Smooth muscle cell of the brain vasculature (primary cell): ENCODE data around the gene FGF9.

Experiments used
- DNase-seq: peaks from one replicate; pipeline ENCODE4 v3.0.0-alpha.2; 2012; ENCODE audit warnings: low read depth, low spot score

The FGF9 gene

DNA sequence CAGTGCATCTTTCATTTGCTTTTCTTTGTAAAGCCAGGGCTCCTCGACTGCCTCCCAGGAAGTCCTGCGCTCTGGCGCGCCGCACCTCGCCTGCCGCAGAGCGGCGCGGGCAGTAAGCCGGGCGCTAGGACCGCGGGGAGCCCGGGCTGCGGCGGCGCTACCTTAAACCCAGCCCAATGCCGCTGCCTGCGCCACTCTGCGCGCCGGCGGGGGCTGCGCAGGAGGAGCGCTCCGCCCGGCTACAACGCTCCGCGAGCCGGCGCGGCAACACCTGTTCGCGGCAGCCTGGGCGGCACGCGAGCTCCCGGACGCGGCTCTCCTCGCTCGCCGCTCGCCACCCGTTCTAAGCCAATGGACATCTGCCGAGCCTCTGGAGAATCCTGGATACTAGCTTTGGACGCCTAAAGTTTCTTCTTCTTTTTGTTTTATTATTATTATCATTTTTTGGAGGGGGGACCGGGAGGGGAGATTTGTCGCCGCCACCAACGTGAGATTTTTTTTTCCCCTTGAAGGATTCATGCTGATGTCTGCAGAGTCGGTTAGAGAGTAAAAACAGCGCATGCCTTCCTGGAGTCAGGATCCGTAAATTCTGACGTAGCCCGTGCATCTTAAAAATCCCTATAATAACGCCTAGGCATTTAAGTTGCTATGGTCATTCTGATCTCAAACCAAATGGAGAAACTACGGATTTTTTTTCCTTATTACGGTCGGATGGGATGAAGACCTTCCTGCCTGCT is at the start of gene FGF9:
TSS of gene FGF9 (plus strand) at position 191 of the 737 bp plus-strand sequence. CDS start 840 bp downstream, outside the sequence.
- no peak for DNase-seq

DNA sequence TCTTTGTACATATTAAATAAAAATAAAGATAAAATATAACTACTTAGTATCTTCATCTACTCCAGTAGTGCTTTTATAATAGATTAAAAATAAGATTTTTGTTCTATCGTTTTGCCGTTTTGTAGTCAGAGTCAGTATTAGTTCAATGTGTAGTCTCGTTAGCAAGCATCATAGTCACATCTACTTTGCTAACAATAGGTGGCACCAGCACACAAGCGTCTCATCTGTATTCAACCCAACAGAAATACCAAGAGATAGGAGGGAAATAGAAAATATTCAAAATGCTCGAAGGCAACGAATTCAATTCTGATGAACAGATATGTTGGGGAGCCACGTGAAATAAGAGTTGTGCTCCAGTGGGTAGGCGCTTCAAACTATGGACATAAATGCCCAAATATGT is 45.5 kb upstream of the FGF9 start:
- DNase-seq = no peak

DNA sequence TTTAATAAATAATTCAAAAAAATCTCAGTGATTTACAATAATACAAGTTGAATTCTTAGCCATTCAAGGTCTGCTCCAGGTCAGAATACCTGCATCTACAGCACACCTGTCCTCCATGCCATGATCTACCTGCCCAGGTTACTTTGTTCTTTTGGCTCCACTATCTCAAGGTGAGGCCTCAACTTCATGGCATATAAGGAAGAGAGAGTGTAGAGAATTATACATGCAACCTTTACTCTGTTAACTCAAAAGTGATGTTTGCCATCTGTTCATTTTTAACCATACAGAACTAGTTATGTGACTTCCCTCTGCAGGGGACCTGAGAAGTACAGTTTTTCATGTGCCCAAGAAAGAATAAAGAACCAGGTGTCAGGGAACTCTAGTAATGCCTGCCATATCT is 38.7 kb upstream of the FGF9 start:
- DNase-seq = no peak

DNA sequence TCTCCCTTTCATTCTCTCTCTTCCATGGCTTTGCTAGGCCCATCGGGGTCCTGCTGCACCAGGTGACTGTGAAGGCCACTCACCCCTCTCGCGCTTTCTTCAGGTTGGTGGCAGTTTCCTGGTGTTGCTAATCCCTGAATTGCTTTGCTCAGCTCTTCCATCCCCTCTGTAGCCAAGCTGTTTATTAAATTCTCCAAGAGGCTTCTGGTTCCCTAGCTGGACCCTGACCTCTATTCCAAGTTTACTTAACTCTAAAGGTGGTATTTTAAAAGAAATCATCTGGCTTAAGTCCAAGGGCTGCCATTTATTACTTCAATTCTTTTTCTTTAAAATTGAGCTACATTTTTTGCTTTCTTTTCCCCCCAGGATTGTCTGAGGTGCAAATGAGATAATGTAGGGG is 34.2 kb upstream of the FGF9 start:
- no peak for DNase-seq

DNA sequence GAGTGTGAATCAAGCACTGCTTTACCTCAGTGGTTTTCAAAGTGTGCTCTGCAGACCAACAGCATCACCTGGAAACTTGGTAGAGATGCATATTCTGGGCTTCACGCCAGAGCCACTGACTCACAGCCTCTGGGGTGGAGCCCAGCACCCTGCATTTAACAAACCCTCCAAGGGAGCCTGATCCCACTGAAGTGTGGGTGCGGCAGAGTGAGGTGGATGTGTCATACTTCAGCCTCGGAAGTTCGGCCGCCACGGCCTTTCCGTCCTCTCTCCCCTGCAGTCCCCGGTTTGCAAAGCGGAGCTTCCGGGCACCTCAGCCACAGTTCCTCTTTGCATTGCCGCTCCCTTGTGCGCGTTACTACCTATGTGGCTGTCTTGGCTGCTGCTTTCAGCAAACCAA is 33.6 kb upstream of the FGF9 start:
- no peak for DNase-seq

DNA sequence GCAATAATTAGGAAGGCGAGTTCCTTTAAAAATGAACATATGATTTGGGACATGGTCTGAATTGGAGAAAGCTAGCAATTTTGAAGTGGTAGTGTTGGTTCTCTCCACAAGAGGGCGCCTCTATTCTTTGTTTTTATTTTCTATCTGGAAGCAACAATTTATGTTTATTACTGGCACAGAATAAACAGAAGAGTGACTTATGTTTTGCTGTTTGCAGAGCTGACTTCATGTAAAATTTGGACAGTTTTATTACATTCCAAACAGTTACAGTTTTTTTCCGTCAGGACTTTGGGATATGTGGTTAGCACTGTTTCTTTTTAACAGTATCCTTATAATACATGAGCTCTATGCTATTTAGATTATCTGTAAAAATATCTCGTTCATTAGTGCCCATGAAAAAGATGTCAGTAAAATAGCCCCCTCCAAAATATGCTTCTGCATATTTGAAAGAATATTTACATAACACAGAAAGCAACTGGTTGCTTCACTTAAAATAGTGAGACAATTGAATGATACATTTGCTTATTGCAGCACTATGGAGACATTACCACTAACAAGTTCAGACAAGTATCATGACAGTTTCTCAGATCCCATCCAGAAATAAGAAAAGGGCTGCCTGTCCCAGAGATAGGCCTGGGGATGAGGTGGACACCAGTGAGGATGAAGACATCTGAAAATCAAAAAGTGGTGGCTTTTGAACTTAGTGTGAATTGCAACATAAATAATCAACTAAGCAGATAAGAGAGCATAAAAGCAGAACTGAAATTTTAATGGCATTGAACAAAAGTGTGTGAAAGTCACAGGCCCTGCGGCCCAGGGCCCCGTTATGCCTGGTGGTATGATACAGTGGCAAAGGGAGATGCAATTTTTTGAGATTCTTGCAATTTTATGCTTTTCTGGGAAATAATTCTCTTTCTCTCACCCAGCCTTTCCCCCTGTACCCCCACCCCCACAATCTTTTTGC is 32.3 kb upstream of the FGF9 start:
- no peak for DNase-seq

DNA sequence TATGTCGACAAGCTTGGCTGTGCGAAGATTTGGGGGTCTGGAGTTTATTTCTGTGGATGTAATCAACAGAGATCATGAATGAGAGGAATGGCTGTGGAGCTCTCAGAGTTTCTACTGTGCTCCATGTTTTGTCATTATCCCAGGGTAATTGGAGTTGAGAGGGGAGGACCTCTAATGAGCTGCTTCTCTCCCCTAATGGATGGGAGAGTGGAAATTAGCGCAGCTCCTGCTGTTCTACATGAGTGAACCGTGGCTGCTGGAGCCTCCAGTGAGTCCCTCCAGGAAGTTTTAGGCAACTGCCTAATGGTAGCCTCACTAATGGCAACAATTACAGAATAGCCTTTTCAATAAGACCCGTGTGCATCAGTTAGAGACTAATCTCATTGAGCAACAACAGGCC is 31.3 kb upstream of the FGF9 start:
- DNase-seq = no peak

DNA sequence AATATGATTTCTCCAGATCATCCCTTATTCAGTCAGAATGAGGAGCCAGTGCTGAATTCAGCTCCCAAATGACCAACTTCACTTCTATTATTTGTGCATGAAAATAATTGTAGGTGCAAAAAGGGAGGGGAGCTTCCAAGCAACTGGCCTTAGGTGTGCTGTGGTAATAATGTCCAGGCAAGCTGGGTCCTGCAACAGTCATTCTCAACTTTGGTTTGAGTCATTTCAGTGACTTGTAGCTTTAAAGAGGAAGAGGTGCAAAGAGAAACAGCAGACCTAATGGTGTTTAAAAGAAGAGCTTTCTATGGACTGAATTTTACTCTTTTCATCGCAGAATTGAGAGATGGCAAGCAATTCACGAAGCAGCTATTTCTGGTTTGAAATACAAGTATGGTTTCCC is 29.2 kb upstream of the FGF9 start:
- DNase-seq = no peak

DNA sequence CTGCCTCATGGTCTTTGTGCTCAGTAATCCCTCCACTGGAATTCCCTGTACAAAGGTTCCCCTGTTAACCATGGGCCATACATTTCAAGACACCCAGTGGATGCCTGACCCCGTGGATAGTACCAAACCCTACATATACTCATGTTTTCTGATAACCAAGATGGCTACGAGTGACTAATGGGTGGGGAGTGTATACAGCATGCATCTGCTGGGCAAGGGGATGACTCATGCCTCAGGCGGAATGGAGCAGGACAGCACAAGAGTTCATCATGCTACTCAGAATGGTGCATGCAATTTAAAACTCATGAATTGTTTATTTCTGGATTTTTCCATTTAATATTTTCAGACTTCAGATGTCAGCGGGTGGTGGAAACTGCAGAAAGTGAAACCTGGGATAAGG is 13.3 kb upstream of the FGF9 start:
- DNase-seq = no peak

DNA sequence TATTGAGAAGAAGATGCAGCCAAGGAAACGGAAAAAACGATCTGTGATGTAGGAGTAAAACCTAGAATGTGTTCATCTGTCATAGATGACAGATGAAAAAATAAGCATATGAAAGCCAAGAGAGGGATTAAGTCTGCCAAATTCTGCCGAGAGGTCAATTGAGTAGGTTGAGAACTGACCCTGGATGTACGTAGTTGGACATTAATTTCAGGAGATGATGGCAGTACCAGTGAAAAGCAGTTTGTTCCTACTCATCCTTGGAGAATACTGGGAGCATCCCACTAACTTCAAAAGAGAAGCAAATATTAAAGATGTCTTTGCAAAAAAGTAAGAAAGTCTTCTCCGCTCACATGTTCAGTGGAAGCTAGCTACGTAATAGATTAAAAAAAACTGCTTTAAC is 11.8 kb upstream of the FGF9 start:
- DNase-seq = no peak

DNA sequence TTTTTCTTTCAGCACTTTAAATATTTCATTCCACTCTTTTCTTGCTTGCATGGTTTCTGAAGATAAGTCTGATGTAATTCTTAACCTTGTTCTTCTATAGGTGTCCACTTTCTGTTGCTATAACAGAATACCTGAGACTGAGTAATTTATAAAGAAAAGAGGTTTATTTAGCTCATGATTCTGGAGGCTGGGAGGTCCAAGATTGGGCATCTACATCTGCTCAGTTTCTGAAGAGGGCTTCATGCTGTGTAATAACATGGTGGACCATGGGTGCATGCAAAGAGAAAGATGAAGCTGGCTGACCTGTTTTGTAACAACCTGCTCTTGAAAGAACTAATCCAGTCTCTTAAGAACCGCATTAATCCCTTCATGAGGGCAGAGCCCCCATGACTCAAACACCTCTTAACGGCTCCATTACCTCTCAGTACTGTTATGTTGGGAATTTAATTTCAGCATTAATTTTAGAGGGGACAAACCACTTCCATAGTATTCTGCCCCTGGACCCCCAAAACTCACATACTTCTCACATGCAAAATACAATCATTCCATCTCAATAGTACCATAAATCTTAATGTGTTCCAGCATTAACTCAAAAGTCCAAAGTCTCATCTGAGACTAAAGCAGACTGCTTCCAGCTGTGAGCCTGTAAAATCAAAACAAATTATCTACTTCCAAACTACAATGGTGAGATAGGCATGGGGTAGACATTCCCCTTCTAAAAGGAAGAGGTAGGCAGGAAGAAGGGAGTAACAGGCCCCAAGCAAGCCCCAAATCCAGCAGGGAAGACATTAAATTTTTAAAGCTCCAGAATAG is 9.6 kb upstream of the FGF9 start:
- no peak for DNase-seq

DNA sequence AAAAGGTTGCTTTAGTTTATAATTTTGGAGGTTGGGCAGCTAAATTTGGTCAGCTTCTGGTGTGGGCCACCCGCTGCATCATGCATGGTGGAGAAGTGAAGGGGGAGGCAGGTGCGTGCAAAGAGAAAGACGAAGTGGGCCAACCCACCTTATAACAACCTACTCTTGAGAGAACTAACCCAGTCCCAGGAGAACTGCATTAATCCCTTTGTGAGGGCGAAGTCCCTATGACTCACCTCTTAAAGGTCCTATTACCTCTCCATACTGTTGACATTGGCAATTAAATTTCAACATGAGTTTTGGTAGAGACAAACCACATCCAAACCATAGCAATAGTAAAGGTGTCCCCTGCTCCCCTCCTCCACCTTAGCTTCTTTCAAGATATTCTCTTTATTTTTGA is 7.7 kb upstream of the FGF9 start:
- no peak for DNase-seq

DNA sequence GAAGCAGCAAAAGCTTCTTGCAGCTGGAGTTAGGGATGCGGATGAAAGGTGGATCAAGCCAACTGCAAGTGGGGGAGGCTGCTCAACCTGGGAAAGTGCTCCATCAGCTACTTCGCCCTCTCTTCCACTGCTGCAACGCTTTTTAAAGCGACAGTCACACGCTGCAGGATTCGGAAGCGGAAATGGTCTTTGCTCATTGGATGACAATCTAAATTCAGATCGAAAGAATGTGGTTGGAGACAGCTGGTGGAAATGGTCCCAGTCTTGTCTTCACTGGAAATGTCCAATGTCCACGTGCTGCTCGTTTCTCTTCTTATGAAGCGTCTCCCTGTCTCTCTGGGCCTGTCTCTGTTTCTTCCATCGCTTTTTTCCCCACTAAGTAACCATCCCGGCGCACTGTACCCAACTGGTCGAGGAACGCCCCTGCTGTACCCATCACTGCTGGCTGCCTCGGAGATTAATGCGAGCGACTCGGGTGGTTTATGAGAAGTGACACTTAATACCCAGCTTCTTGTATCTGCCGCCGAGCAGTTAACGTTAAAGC is 2.1 kb upstream of the FGF9 start:
- no peak for DNase-seq

DNA sequence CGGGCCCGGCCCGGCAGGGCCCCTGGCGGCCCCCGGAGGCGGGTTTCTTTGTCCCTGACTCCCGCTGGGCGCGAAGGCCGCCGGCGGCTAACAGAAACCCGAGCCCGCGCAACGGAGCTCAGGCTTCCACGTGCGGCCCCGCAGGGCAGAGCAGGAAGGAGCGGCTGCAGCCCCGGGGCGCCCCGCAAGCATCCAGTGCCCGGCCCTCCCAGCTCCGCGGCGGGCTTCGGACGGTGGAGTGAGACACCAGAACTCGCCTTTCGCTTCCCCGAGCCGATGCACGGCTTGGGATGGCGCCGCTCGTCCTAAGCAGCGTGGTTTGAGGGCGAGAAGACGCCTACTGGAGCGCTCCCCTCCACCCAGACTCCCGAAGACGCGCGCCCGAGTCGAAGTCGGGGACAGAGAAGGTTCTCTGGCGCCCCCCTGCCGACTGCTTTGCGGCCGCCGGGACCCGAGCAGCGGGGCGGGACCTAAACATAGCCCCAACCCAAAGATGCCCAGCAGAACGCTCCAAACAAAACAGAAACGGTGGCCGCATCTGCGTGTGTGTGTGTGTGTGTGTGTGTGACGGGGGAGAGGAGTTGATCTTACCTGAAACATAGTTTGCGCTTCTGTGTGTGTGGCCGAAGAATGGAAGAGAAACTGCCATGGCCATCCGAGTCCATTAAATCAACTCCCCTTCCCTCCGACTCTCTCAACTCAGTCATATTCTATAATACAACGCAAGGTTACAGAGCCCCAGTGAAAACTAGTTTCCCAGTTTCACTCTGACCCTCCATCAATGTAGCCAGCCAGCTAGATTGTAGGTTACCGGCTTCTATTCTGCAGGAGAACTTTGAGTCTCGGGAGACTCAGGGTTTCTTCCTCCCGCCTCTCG is 629 bp upstream of the FGF9 start:
- no peak for DNase-seq

DNA sequence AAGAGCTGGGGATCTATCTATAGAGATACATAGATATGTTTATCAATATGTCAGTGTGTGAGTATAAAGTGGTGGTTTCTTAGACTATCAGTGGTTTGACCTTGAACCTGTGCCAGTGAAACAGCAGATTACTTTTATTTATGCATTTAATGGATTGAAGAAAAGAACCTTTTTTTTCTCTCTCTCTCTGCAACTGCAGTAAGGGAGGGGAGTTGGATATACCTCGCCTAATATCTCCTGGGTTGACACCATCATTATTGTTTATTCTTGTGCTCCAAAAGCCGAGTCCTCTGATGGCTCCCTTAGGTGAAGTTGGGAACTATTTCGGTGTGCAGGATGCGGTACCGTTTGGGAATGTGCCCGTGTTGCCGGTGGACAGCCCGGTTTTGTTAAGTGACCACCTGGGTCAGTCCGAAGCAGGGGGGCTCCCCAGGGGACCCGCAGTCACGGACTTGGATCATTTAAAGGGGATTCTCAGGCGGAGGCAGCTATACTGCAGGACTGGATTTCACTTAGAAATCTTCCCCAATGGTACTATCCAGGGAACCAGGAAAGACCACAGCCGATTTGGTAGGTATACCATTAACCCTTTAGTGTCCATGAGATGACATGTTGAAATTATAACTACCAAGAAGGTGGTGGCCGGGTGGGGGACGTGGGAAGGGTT is 880 bp downstream of the FGF9 start:
- DNase-seq = no peak

DNA sequence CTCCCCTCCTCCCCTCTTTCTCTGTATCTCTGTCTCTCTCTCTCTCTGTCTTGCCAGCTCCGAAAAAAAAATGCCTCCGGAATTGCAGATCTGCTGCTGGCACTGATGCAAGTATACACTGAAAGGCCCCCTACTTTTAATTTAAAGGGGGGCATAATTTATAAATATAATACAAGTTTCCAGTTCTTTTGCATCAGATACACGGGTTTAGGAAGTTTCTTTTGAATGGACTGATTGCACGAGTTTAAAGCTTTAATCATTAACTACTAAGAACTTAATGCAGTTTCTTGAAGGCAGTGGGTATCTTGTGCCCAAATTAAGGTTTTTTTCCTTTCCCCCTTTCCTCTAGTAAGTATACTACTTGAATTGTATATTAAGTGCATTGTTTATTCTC is 1.4 kb downstream of the FGF9 start:
- no peak for DNase-seq

DNA sequence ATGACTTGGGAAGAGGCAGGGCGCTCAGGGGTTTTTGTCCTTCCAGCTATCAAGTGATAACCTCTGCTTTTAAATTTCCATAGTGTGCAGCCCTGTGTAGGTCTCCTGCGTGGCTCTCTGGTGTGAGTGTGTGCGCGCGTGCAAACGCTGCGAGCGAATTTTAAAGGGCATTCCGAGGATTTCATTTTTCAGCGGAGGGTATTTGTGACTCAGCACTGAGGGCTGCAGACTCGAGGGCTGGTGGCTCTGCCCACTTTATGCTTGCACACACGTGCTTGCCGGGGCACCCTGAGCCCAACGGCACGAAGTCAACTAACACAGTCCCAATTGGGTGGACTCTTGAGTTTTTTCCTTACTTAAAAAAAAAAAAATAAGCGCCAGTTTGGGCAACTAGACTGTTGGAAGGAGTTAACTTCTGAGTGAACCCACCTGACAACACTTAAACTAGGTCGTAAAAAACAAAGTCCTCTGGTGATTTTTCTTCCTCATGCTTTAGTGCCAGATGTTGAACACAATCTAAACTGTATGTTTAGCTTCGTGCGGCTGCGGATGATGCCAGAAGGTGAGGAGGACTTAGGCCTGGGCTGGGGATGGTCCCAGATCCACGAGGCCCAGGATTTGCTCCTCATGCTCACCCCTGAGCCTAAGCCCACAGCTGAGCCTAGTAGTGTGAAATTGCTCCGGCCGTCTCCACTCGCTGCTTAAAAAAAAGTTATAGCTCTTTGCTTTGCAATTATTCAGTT is 2.1 kb downstream of the FGF9 start:
- no peak for DNase-seq

DNA sequence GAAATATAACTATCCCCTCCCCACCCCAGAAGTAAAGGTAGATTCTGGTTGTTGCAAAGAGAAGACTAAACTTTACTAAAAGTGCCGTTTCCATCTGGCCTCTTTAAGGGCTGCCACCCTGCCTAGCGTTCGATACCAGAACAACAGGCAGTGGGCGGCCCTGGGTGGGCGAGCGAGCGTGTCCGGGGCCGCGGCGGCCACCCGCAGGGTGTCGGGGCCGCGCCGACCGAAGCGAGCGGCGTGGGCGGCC is 2.6 kb downstream of the FGF9 start:
- no peak for DNase-seq

DNA sequence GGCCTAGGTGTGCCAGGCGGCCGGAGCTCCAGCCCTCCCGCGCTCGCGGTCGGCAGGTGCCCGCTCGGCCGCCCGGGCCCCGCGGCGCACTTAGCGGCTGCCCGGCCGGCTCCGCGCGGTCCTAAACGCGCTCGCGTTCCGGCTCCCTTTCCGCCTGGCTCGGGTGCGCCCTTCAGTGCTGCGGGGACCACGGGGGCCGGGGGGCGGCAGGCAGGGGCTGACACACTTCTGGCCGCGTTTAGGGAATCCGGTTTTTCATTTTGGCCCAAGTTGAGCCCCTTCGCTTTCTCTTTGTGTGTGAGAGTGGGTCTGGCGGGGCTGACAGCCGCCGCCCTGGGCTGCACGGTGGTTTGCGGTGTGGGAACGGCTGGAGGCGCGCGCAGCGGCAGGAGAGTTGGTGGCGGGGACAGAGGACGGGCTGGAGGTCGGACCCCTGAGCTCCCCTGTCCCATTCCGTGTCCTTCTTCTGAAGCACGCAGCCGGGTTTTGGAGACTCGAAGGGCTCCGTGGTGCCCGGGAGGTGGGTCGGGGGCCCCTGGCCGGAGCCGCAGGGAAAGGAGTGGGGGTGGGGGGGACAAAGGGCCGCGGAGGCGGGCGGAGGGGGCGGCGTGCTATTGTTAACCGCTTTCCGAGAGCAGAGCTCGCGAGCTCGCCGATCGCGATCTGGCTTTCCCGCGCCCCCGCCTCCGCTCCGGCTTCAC is 3.1 kb downstream of the FGF9 start:
- no peak for DNase-seq
